ENCODE measurements around the gene RAMP3.

DNA sequence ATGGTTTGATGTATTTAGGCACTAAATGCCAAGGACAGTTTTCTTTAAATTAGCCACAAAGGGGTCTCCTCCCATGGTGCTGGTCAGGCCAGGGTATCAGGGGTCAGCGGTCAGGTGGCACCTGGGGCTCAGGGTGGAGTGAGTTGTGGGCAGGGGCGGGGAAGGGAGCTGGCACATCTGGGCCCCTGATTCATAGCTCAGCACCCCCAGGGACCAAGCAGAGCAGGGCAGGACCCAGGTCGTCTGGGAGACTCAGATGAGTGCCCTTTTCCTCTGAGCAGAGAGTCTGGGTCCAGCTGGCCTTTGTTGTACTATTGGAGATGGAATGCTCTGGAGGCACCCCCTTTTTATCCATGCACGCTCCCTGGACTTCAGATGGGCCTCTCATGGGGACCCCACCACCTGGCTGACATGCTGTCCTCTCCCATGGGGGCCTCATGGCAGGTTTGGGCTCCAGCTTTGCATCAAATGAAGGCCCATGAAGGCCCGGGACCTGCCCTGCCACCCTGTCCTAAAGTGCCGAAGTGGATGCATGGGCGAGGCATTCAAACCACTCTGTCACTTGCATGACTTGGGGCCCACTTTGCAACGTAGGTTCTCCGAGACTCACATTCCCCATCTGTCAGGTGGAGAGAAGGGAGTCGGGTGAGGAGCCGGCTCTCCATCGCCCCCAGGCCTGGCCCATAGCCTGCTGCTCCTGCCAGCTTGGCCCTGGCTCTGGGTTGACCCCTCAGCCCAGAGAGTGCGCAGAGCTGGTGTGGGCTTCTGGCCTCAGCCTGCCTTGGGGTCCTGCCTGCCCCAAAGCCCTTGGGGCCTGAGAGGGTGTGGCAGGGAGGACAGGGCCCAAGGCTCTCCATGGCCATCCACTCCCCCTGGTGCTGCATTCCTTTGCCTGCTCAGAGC is 66.4 kb downstream of the RAMP3 start:
- TF ChIP-seq EZH2phosphoT487 (IDR thresholded peaks at IDR 0.05; ENCODE audit: borderline replicate concordance, low read length): no peak
- TF ChIP-seq, protein P1, sequence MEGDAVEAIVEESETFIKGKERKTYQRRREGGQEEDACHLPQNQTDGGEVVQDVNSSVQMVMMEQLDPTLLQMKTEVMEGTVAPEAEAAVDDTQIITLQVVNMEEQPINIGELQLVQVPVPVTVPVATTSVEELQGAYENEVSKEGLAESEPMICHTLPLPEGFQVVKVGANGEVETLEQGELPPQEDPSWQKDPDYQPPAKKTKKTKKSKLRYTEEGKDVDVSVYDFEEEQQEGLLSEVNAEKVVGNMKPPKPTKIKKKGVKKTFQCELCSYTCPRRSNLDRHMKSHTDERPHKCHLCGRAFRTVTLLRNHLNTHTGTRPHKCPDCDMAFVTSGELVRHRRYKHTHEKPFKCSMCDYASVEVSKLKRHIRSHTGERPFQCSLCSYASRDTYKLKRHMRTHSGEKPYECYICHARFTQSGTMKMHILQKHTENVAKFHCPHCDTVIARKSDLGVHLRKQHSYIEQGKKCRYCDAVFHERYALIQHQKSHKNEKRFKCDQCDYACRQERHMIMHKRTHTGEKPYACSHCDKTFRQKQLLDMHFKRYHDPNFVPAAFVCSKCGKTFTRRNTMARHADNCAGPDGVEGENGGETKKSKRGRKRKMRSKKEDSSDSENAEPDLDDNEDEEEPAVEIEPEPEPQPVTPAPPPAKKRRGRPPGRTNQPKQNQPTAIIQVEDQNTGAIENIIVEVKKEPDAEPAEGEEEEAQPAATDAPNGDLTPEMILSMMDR (conservative IDR thresholded peaks at IDR 0.05; ENCODE audit: low read depth, low read length): no peak
